Measurements from ENCODE around the gene KRT85. TPM values are rescaled to one million over a fixed set of nuclear protein-coding genes. Genes with fewer than 3 reads are reported as not detected.

The KRT85 gene
- total RNA-seq, 6 experiments from 2014 or later = not detected

DNA sequence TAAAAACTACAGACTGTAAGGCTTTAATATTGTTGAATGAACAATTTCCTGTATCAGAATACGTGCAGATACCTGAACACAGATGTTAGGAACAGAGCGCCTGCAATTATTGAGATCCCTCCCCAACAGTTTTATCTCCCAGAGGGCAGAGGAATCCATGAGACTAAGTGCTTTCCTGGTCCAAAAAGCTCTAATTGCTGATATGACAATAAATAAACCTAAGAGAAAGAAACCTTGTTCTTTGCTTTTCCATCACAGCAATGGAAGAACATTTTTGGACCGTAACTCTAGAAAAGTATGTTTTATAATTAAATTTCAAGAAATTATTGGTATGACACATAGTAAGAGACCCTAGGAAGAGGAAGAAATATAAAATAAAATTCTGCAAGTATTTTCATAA is 33.1 kb downstream of the KRT85 start:
- Mint-ChIP-seq H3K9me3 (peaks cover 4% of the 10 kb centered on the region; the same call in 1 of the 2 replicates), H3K36me3 (ENCODE audit: low read depth) (no peaks in the 10 kb centered on the region), H3K27ac (no peak overlapping the region), H3K4me1 (ENCODE audit: low read depth) (peaks cover 8% of the 10 kb centered on the region; the same call in 1 of the 2 replicates), H3K4me3 (no peak overlapping the region), H3K27me3 (ENCODE audit: insufficient read depth) (peaks cover 32% of the 10 kb centered on the region)
- DNase-seq = no peak
- TF ChIP-seq, protein P1, sequence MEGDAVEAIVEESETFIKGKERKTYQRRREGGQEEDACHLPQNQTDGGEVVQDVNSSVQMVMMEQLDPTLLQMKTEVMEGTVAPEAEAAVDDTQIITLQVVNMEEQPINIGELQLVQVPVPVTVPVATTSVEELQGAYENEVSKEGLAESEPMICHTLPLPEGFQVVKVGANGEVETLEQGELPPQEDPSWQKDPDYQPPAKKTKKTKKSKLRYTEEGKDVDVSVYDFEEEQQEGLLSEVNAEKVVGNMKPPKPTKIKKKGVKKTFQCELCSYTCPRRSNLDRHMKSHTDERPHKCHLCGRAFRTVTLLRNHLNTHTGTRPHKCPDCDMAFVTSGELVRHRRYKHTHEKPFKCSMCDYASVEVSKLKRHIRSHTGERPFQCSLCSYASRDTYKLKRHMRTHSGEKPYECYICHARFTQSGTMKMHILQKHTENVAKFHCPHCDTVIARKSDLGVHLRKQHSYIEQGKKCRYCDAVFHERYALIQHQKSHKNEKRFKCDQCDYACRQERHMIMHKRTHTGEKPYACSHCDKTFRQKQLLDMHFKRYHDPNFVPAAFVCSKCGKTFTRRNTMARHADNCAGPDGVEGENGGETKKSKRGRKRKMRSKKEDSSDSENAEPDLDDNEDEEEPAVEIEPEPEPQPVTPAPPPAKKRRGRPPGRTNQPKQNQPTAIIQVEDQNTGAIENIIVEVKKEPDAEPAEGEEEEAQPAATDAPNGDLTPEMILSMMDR (IDR thresholded peaks at IDR 0.05) = no peak

DNA sequence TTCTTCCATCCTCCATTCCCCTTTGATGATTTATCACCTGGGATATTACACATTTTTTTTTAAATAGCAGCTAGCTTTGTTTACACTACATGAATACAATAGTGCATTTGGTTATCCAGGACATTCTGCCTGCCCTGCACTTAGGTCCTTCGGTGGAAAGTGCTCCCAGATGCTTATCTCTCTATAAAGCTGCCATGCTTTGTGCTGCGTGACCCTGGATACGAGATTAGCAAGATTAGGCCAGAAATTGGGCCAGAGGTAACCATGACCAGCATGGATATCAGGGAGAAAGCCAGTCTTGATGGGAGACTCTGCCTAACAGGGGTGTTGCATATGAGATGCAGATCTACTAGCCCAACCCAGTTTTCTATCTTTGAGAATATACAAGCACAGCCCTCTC is 34.0 kb downstream of the KRT85 start:
- no peaks in the 10 kb centered on the region for H3K36me3 Mint-ChIP-seq (ENCODE audit: low read depth)
- peaks cover 8% of the 10 kb centered on the region; the same call in 1 of the 2 replicates for H3K4me1 Mint-ChIP-seq (ENCODE audit: low read depth)
- no peak overlapping the region for H3K4me3 Mint-ChIP-seq
- no peak overlapping the region for H3K27ac Mint-ChIP-seq
- no peak for DNase-seq
- peaks cover 24% of the 10 kb centered on the region for H3K27me3 Mint-ChIP-seq (ENCODE audit: insufficient read depth)
- peaks cover 4% of the 10 kb centered on the region; the same call in 1 of the 2 replicates for H3K9me3 Mint-ChIP-seq
- TF ChIP-seq, protein P1 (IDR thresholded peaks at IDR 0.05) = no peak

DNA sequence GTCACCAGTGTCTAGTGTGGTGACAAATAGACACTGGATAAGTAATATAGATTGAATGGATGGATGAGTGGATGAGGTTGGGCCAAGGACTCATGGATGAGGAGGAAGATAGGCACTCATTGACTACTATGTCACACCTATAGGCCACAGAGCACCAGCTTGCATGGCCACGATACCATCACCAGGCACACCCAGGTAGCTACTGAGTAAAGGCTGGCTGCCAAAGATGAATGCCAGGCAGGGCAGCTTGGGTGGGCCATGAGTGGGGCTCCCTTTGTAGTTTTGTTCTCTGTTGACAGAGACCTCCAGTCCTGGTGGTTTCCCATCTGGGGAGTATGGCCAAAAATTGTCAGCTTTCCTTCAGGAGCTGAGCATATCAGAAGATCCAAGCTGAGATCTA is 34.9 kb downstream of the KRT85 start:
- H3K36me3 Mint-ChIP-seq (ENCODE audit: low read depth) = no peaks in the 10 kb centered on the region
- no peak for DNase-seq
- H3K27ac Mint-ChIP-seq = no peak overlapping the region
- peaks cover 4% of the 10 kb centered on the region; the same call in 1 of the 2 replicates for H3K9me3 Mint-ChIP-seq
- H3K27me3 Mint-ChIP-seq (ENCODE audit: insufficient read depth) = peaks cover 24% of the 10 kb centered on the region
- TF ChIP-seq, protein P1 (IDR thresholded peaks at IDR 0.05) = no peak
- peaks cover 14% of the 10 kb centered on the region for H3K4me1 Mint-ChIP-seq (ENCODE audit: low read depth)
- no peak overlapping the region for H3K4me3 Mint-ChIP-seq

DNA sequence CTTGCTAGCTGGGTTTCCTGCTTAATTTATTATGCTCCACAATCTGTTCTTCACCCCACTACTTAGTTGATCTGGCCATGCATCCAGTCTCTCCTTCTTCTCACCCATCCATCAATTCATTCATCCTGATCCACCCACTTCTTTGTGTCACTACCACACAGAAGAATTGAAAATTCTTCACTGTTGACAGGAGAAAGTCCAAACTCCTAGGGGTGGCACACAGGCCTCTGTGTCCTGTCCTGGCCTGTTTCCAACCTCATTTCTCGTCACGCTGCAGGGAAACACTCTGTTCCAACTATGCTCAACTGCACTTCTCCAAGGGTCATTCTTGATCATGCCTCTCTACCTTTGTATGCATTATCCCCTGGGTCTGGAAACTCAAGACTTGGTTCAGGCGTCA is 35.4 kb downstream of the KRT85 start:
- H3K36me3 Mint-ChIP-seq (ENCODE audit: low read depth) = no peaks in the 10 kb centered on the region
- H3K27me3 Mint-ChIP-seq (ENCODE audit: insufficient read depth) = peaks cover 24% of the 10 kb centered on the region
- peaks cover 14% of the 10 kb centered on the region for H3K4me1 Mint-ChIP-seq (ENCODE audit: low read depth)
- H3K4me3 Mint-ChIP-seq = no peak overlapping the region
- TF ChIP-seq, protein P1 (IDR thresholded peaks at IDR 0.05) = no peak
- no peak overlapping the region for H3K27ac Mint-ChIP-seq
- peaks cover 4% of the 10 kb centered on the region; the same call in 1 of the 2 replicates for H3K9me3 Mint-ChIP-seq
- DNase-seq = no peak

DNA sequence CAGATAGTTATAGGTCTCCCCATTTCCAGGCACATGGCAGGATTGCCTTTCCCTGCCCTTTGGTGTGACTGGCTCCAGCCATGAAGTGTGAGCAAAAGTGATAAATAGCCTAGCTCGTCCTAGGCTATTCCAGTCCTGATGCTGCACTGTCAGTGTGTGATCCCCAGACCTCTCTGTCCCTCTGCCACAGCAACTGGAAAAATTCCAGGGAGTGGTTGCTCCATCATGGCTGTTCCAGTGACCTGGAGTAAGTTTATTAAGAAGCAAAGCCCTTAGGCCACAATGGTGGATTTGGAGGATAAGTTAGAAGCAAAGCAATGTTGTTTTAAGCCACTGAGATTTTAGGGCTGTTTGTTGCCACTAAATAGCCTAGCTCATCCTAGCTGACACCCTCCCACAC is 36.2 kb downstream of the KRT85 start:
- H3K27ac Mint-ChIP-seq = no peak overlapping the region
- no peak for DNase-seq
- TF ChIP-seq, protein P1 (IDR thresholded peaks at IDR 0.05) = no peak
- no peaks in the 10 kb centered on the region for H3K36me3 Mint-ChIP-seq (ENCODE audit: low read depth)
- peaks cover 25% of the 10 kb centered on the region for H3K27me3 Mint-ChIP-seq (ENCODE audit: insufficient read depth)
- H3K4me1 Mint-ChIP-seq (ENCODE audit: low read depth) = peaks cover 10% of the 10 kb centered on the region
- no peak overlapping the region for H3K4me3 Mint-ChIP-seq
- H3K9me3 Mint-ChIP-seq = peaks cover 4% of the 10 kb centered on the region; the same call in 1 of the 2 replicates
